OCI-LY3 (cell line): ENCODE results near the gene AGPAT1.

Experiments used
- EZH2phosphoT487 ChIP-seq: fragments of 200-600 bp; shearing (Covaris generic); IDR thresholded peaks from 2 replicates; pipeline ENCODE4 v1.6.1; 2018; ENCODE audit warnings: antibody characterized with exemption, mixed run types, low read depth
- TF ChIP-seq, protein P1 (sequence below): fragments of 200-600, 300-600 bp; sonication (generic); IDR thresholded peaks from 2 replicates; pipeline ENCODE4 v1.5.1; 2014; ENCODE audit warnings: antibody characterized with exemption, low read length, low read depth

DNA sequence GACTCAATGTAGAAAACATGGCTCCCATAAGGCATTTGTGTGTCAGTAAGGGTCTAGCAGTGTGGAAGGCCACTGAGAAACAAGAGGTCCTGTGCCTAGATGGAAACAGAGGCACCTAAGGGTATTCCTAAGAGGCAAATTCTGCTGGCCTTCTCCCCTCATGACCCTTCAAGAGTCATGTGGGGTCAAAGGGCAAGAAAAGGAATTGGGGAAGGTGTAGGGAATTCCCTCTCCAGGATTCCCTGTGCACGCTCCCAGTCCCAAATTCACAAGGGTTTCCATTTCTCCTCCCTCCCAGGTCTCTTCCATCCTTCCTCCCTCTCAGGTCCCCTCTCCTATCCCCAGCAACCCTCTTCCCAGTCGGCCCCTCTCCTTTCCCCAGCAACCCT is 568 bp downstream of the AGPAT1 start:
- TF ChIP-seq, protein P1, sequence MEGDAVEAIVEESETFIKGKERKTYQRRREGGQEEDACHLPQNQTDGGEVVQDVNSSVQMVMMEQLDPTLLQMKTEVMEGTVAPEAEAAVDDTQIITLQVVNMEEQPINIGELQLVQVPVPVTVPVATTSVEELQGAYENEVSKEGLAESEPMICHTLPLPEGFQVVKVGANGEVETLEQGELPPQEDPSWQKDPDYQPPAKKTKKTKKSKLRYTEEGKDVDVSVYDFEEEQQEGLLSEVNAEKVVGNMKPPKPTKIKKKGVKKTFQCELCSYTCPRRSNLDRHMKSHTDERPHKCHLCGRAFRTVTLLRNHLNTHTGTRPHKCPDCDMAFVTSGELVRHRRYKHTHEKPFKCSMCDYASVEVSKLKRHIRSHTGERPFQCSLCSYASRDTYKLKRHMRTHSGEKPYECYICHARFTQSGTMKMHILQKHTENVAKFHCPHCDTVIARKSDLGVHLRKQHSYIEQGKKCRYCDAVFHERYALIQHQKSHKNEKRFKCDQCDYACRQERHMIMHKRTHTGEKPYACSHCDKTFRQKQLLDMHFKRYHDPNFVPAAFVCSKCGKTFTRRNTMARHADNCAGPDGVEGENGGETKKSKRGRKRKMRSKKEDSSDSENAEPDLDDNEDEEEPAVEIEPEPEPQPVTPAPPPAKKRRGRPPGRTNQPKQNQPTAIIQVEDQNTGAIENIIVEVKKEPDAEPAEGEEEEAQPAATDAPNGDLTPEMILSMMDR = no peak
- TF ChIP-seq EZH2phosphoT487 = no peak
